Spleen (tissue), 11 donors: ENCODE measurements around the gene CIT. TPM values are rescaled to one million over a fixed set of nuclear protein-coding genes. Genes with fewer than 3 reads are reported as not detected.

ENCODE experiments used
- DNase-seq: peaks from one replicate; pipeline ENCODE4 v3.0.0-alpha.2; 2020
- H3K27ac ChIP-seq, 8 donors: fragments of 200-600 bp; sonication (generic) in 7 of 8; 1 replicate in 4 of 8; 2 replicates in 4 of 8; pipeline versions ENCODE4 v1.5.0 to v1.8.0; 2016 to 2021; ENCODE audit warnings: inconsistent platforms in 4 of 8, mild to moderate bottlenecking in 4 of 8, moderate library complexity in 1 of 8
- H3K27me3 ChIP-seq, 7 donors: fragments of 200-600 bp; sonication (generic) in 6 of 7; replicated peaks in 1 of 7; 1 replicate in 4 of 7; 2 replicates in 3 of 7; pipeline versions ENCODE4 v1.5.0 to v1.8.0; 2016 to 2021; ENCODE audit warnings: inconsistent platforms in 3 of 7, mild to moderate bottlenecking in 1 of 7
- H3K36me3 ChIP-seq, 6 donors: fragments of 200-600 bp; sonication (generic) in 5 of 6; 1 replicate in 4 of 6; 2 replicates in 2 of 6; pipeline versions ENCODE4 v1.5.0 to v1.8.0; 2016 to 2021; ENCODE audit warnings: inconsistent platforms in 2 of 6
- H3K4me1 ChIP-seq, 6 donors: fragments of 200-600 bp; sonication (generic) in 5 of 6; 1 replicate in 3 of 6; 2 replicates in 3 of 6; pipeline versions ENCODE4 v1.5.0 to v1.8.0; 2016 to 2021; ENCODE audit warnings: inconsistent platforms in 3 of 6
- H3K4me3 ChIP-seq, 8 donors: fragments of 200-600 bp; sonication (generic) in 7 of 8; 1 replicate in 4 of 8; 2 replicates in 4 of 8; pipeline versions ENCODE4 v1.5.0 to v1.8.0; 2016 to 2021; ENCODE audit warnings: inconsistent platforms in 4 of 8, mild to moderate bottlenecking in 4 of 8, moderate library complexity in 2 of 8
- H3K9me3 ChIP-seq, 8 donors: fragments of 200-600 bp; sonication (generic) in 7 of 8; 1 replicate in 4 of 8; 2 replicates in 4 of 8; pipeline versions ENCODE4 v1.5.0 to v1.8.0; 2016 to 2021; ENCODE audit warnings: inconsistent platforms in 4 of 8
- POLR2A ChIP-seq, 3 donors: fragments of 450-650 bp; IDR thresholded peaks; one replicate each; pipeline ENCODE4 v1.5.1; 2017; ENCODE audit warnings: antibody characterized with exemption in 3 of 3, mild to moderate bottlenecking in 1 of 3
- POLR2AphosphoS5 ChIP-seq, 3 donors: sonication (generic); formaldehyde crosslinking; IDR thresholded peaks; one replicate each; pipeline ENCODE4 v1.5.1; 2017; ENCODE audit warnings: antibody characterized with exemption in 3 of 3
- WGBS, 5 donors: extraction: QIAGEN DNeasy Blood & Tissue Kit in 3 of 5; methylation state at CpG; one replicate each; pipeline versions ENCODE4 v1.1.5 to v1.1.7; 2013 to 2018; 5-methylcytosine and 5-hydroxymethylcytosine counted together
- intact Hi-C: fragments of 100-400 bp; cut with DNase I; formaldehyde crosslinking; loops from one replicate; pipeline ENCODE4 v1.15.0; 2023; ENCODE audit warnings: low total_unique reads
- polyA plus RNA-seq, 3 donors: library from polyadenylated mRNA; stranded (reverse); fragments of 200-250 nt; gene quantifications; one replicate each; pipeline ENCODE4 v1.2.1, GENCODE V29; 2013
- total RNA-seq, 7 donors: library from RNA; depleted of rRNA in 3 of 7; stranded (reverse); fragments of >200 nt in 3 of 7; fragmentation: NEBNext Ultra II Directional in 4 of 7; extraction: Animal tissue kit (Norgen Biotek cat#: 25700) in 4 of 7; gene quantifications; one replicate each; pipeline versions ENCODE4 v1.1.0 to v1.2.1, GENCODE V29; 2016 to 2021
- TF ChIP-seq, protein P1 (sequence below), 11 experiments: fragments of 200-600 bp in 7 of 11; fragments of 450-650 bp in 4 of 11; sonication (generic) in 4 of 11; IDR thresholded peaks in 8 of 11; conservative IDR thresholded peaks in 3 of 11; 1 replicate in 7 of 11; 2 replicates in 4 of 11; pipeline versions ENCODE4 v1.4.0 to v1.8.0; 2016 to 2021; ENCODE audit warnings: antibody characterized with exemption in 11 of 11, inconsistent platforms in 4 of 11, mild to moderate bottlenecking in 1 of 11
- donor health status: healthy with polysubstance abuse.
- donor health status: DM: no; HTN: no; CAD: no; lungs with moderate emphysema.
- donor health status: DM: no; HTN: no; CAD: no.
- donor health status: Bipolar disorder and iron deficiency.
- donor health status: healthy.
- donor health status: DM: no; HTN: no; CAD: no.
- donor health status: DM: yes; HTN: yes; CAD: no.

CIT gene
- total and polyA plus RNA-seq, 10 donors: 1.9 to 54.3 (median 24.5) TPM

DNA sequence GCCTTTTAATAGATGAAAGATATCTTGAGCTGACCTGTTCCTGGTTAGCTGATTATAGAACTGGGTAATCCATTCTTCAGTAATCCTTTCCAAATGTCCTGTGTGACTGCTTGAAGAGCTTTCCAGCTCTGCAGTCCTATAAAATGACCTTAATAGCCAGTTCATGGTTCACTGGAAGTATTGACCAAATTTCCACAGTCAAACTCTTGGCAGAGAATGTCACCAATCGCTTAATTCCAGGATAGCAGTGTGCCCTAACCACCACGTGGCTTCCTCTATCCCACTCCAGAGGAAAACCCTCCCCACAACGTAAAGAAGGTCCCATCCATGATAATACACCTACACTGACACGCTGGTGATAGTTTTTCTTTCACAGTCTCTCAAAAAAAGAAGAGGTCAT lies 191.7 kb downstream of the CIT start:
- Histone ChIP-seq H3K4me3 (no peak overlapping the region), H3K4me1 (peaks cover 0 to 39% (median 21%) of the 10 kb centered on the region in 6 donors), H3K36me3 (peaks cover 0 to 58% (median 19%) of the 10 kb centered on the region in 6 donors), H3K27ac (no peak overlapping the region), H3K9me3 (no peaks in the 10 kb centered on the region), H3K27me3 (no peaks in the 10 kb centered on the region)
- intact Hi-C loops: no loop called here
- no peak for TF ChIP-seq POLR2A (IDR thresholded peaks at IDR 0.05)
- TF ChIP-seq, protein P1, sequence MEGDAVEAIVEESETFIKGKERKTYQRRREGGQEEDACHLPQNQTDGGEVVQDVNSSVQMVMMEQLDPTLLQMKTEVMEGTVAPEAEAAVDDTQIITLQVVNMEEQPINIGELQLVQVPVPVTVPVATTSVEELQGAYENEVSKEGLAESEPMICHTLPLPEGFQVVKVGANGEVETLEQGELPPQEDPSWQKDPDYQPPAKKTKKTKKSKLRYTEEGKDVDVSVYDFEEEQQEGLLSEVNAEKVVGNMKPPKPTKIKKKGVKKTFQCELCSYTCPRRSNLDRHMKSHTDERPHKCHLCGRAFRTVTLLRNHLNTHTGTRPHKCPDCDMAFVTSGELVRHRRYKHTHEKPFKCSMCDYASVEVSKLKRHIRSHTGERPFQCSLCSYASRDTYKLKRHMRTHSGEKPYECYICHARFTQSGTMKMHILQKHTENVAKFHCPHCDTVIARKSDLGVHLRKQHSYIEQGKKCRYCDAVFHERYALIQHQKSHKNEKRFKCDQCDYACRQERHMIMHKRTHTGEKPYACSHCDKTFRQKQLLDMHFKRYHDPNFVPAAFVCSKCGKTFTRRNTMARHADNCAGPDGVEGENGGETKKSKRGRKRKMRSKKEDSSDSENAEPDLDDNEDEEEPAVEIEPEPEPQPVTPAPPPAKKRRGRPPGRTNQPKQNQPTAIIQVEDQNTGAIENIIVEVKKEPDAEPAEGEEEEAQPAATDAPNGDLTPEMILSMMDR (IDR thresholded peaks at IDR 0.05 in 8 of 11, conservative IDR thresholded peaks at IDR 0.05 in 3 of 11): no peak
- no peak for TF ChIP-seq POLR2AphosphoS5 (IDR thresholded peaks at IDR 0.05)
- no peak for DNase-seq
- WGBS, 5 donors: 88 to 96% (median 92%) methylated on average over 4 of the region's 4 CpGs

DNA sequence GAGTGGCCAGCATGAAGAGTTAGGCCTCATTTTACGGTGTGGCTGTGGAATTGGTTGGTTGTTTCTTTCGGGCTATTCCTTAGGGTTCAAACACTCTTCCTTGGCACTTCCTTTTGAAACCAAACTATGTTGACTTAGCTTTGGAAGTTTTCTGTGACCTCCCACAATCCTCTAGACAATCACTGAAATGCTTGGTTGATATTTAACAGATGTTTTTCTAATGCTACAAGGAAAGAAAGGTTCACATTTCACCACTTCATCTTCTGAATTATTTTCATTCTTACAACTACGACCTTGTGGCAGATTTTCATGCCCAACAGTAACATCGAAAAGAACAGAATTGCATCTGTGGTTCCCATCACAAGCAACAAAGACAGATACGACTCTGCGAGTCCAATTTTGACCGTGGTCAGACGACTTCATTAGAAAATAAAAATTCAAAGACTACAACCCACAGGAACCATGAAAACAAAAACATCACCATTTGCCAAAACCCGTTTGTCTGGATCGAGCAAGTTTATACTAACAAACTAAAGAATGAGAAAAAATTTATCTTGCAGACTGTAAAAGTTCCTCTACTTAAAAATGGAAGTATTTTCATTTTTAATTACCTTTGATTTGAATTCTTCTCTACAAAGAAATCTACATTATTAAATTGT lies 192.3 kb downstream of the CIT start:
- intact Hi-C loops: no loop called here
- no peaks in the 10 kb centered on the region for H3K27me3 ChIP-seq
- DNase-seq: no peak
- H3K36me3 ChIP-seq: peaks cover 0 to 58% (median 24%) of the 10 kb centered on the region in 6 donors
- peaks cover 0 to 43% (median 23%) of the 10 kb centered on the region in 6 donors for H3K4me1 ChIP-seq
- 86 to 97% (median 90%) methylated on average over 10 of the region's 10 CpGs for WGBS, 5 donors
- TF ChIP-seq, protein P1 (IDR thresholded peaks at IDR 0.05 in 8 of 11, conservative IDR thresholded peaks at IDR 0.05 in 3 of 11): no peak
- TF ChIP-seq POLR2AphosphoS5 (IDR thresholded peaks at IDR 0.05): no peak
- no peak for TF ChIP-seq POLR2A (IDR thresholded peaks at IDR 0.05)
- H3K9me3 ChIP-seq: no peaks in the 10 kb centered on the region
- H3K27ac ChIP-seq: no peak overlapping the region
- no peak overlapping the region for H3K4me3 ChIP-seq

DNA sequence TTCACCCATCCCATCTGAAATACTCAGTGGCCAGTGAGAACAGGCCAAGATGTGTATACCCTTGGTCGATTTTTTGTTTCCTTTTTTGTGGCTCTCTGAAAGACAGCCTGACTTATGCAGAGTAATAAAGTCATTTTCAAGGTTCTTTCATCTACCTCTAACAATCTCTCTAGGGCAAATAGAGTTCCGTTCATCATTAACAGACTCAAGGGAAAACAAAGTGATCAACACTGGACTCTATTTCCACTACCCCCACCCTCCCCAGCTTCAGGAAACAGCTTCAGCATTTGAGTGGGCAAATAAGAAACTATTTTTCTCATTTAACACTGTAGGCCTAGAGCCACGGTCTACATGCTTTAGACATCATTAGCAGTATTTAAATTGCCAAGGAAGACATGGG lies 193.3 kb downstream of the CIT start:
- Histone ChIP-seq H3K27ac (no peak overlapping the region), H3K36me3 (peaks cover 0 to 58% (median 34%) of the 10 kb centered on the region in 6 donors)

DNA sequence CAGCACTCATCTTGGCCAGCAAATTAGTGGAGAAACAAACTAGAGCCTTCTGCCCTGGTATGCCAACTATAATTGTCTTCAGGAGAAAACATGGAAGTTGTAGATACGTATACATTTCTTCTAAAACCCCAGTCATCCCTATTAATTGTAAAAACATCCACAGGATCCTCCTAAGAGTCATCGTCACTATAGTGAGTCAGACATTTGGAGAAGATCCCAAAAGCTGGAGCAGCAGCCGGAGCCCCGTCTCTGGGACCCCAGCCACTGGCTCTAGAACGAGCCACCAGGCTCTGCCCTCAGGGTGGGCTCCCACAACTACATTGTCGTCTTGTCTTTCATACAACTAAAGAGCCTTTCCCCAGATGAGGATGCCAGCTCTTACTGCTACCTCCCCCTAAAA lies 193.7 kb downstream of the CIT start:
- WGBS, 5 donors: 95 to 98% (median 97%) methylated on average over 6 of the region's 6 CpGs
- Histone ChIP-seq H3K27me3 (no peaks in the 10 kb centered on the region), H3K4me3 (no peak overlapping the region), H3K9me3 (no peaks in the 10 kb centered on the region), H3K36me3 (peaks cover 0 to 58% (median 38%) of the 10 kb centered on the region in 6 donors), H3K27ac (peak overlapping the region in 4 of 8 donors; percentile 74 to 81 (median 76)), H3K4me1 (peaks cover 0 to 57% (median 24%) of the 10 kb centered on the region in 6 donors)
- TF ChIP-seq POLR2A (IDR thresholded peaks at IDR 0.05) (no peak), POLR2AphosphoS5 (IDR thresholded peaks at IDR 0.05) (no peak)
- TF ChIP-seq, protein P1 (IDR thresholded peaks at IDR 0.05 in 8 of 11, conservative IDR thresholded peaks at IDR 0.05 in 3 of 11): no peak
- no peak for DNase-seq
- intact Hi-C loops: no loop called here

More for the DNA sequence above, 193.3 kb downstream of the CIT start:
- Histone ChIP-seq H3K27me3 (no peaks in the 10 kb centered on the region), H3K4me1 (peaks cover 0 to 53% (median 24%) of the 10 kb centered on the region in 6 donors), H3K4me3 (no peak overlapping the region), H3K9me3 (no peaks in the 10 kb centered on the region)
- intact Hi-C loops: no loop called here
- 78 to 94% (median 88%) methylated on average over 3 of the region's 3 CpGs for WGBS, 5 donors
- no peak for DNase-seq
- TF ChIP-seq POLR2A (IDR thresholded peaks at IDR 0.05) (no peak), POLR2AphosphoS5 (IDR thresholded peaks at IDR 0.05) (no peak)
- TF ChIP-seq, protein P1 (IDR thresholded peaks at IDR 0.05 in 8 of 11, conservative IDR thresholded peaks at IDR 0.05 in 3 of 11): no peak
